ENCODE data around the gene MLLT3.
A peak's percentile ranks its signal among the peaks of the same experiment; 100 is the strongest.

MLLT3 gene

GRCh38 chr9:20361229-20361628 lies 261.1 kb downstream of the MLLT3 start:
- Histone ChIP-seq H3K9me2 (replicated peaks; ENCODE audit: insufficient read depth, low read length) (no peaks in the 10 kb centered on the region), H3K27me3 (replicated peaks; ENCODE audit: insufficient read depth, low read length) (no peaks in the 10 kb centered on the region), H3K4me3 (ENCODE audit: low read length) (no peak overlapping the region), H3K4me1 (ENCODE audit: low read length) (peaks cover 16% of the 10 kb centered on the region), H3K79me2 (ENCODE audit: low read length) (no peaks in the 10 kb centered on the region), H3K36me3 (replicated peaks; ENCODE audit: insufficient read depth, low read length) (no peaks in the 10 kb centered on the region), H3K9ac (ENCODE audit: low read length) (no peak overlapping the region), H2AFZ (ENCODE audit: low read length) (no peak overlapping the region), H3F3A (ENCODE audit: insufficient read depth, low read length) (no peaks in the 10 kb centered on the region), H4K20me1 (ENCODE audit: insufficient read depth, low read length) (no peaks in the 10 kb centered on the region), H3K27ac (ENCODE audit: low read length) (no peak overlapping the region), H3K4me2 (ENCODE audit: low read depth, low read length) (no peak overlapping the region), H3K9me3 (replicated peaks; ENCODE audit: insufficient read depth, low read length) (no peaks in the 10 kb centered on the region)
- DNase-seq, result no peak
- no peak for TF ChIP-seq EZH2 (optimal IDR thresholded peaks at IDR 0.05; ENCODE audit: low read depth, low read length)
- no peak for TF ChIP-seq EZH2phosphoT487 (IDR thresholded peaks at IDR 0.05; ENCODE audit: low read length)
- TF ChIP-seq CTCF (IDR thresholded peaks at IDR 0.05; ENCODE audit: low read length), result no peak

DNA sequence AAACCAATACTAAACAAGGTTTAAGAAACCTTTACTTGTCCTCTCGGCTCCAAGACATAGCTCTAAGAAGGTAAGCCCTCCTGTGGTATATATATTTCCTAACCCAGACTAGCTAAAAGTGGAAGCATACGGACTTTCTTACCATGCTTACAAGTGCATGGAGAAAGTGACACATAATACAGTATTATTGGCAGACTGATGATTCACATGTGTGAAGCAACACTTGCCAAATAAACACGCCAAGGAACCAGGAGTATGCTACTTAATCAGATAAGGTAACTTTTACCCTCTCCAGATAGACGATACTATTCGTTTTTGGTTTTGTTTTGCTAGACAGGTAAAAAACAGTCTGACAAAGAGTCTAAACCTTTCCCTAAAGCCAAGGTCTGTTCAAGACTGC lies 264.1 kb downstream of the MLLT3 start:
- Histone ChIP-seq H3F3A (ENCODE audit: insufficient read depth, low read length) (peaks cover 16% of the 10 kb centered on the region), H2AFZ (ENCODE audit: low read length) (no peak overlapping the region), H4K20me1 (ENCODE audit: insufficient read depth, low read length) (no peaks in the 10 kb centered on the region), H3K79me2 (ENCODE audit: low read length) (no peaks in the 10 kb centered on the region), H3K36me3 (replicated peaks; ENCODE audit: insufficient read depth, low read length) (no peaks in the 10 kb centered on the region), H3K9ac (ENCODE audit: low read length) (no peak overlapping the region), H3K27me3 (replicated peaks; ENCODE audit: insufficient read depth, low read length) (no peaks in the 10 kb centered on the region), H3K4me2 (ENCODE audit: low read depth, low read length) (no peak overlapping the region), H3K27ac (ENCODE audit: low read length) (no peak overlapping the region), H3K9me2 (replicated peaks; ENCODE audit: insufficient read depth, low read length) (no peaks in the 10 kb centered on the region), H3K4me3 (ENCODE audit: low read length) (no peak overlapping the region), H3K9me3 (replicated peaks; ENCODE audit: insufficient read depth, low read length) (no peaks in the 10 kb centered on the region), H3K4me1 (ENCODE audit: low read length) (peaks cover 31% of the 10 kb centered on the region)
- TF ChIP-seq CTCF (IDR thresholded peaks at IDR 0.05; ENCODE audit: low read length) (no peak), EZH2phosphoT487 (IDR thresholded peaks at IDR 0.05; ENCODE audit: low read length) (no peak)
- no peak for DNase-seq

GRCh38 chr9:20357037-20357432 lies 265.3 kb downstream of the MLLT3 start:
- Histone ChIP-seq H2AFZ (ENCODE audit: low read length) (no peak overlapping the region), H3K4me1 (ENCODE audit: low read length) (peaks cover 34% of the 10 kb centered on the region), H4K20me1 (ENCODE audit: insufficient read depth, low read length) (no peaks in the 10 kb centered on the region), H3K9me2 (replicated peaks; ENCODE audit: insufficient read depth, low read length) (no peaks in the 10 kb centered on the region), H3K9ac (ENCODE audit: low read length) (no peak overlapping the region; the same call in 1 of the 2 replicates), H3K4me2 (ENCODE audit: low read depth, low read length) (peak overlapping the region; percentile 68), H3K27ac (ENCODE audit: low read length) (peak overlapping the region; percentile 95; the same call in 1 of the 2 replicates), H3K27me3 (replicated peaks; ENCODE audit: insufficient read depth, low read length) (no peaks in the 10 kb centered on the region), H3K36me3 (replicated peaks; ENCODE audit: insufficient read depth, low read length) (no peaks in the 10 kb centered on the region), H3K79me2 (ENCODE audit: low read length) (no peaks in the 10 kb centered on the region), H3F3A (ENCODE audit: insufficient read depth, low read length) (peaks cover 18% of the 10 kb centered on the region), H3K4me3 (ENCODE audit: low read length) (no peak overlapping the region), H3K9me3 (replicated peaks; ENCODE audit: insufficient read depth, low read length) (no peaks in the 10 kb centered on the region)
- no peak for TF ChIP-seq CTCF (IDR thresholded peaks at IDR 0.05; ENCODE audit: low read length)
- no peak for TF ChIP-seq EZH2 (optimal IDR thresholded peaks at IDR 0.05; ENCODE audit: low read depth, low read length)
- TF ChIP-seq EZH2phosphoT487 (IDR thresholded peaks at IDR 0.05; ENCODE audit: low read length), result no peak
- no peak for DNase-seq

Data from MM.1S (cell line).